CD4-positive, alpha-beta T cell treated with Interleukin-12 subunit alpha and Interleukin-12 subunit beta, for 1 hour (primary cell): ENCODE measurements around the gene C2.
"Not testable (repeated sequence)": the region's sequence is repeated elsewhere in the genome, so short reads cannot be mapped to it uniquely, and the experiment has no call there.

Experiments used
- DNase-seq: peaks from one replicate; pipeline ENCODE4 v3.0.0-alpha.2; 2020

The C2 gene

DNA sequence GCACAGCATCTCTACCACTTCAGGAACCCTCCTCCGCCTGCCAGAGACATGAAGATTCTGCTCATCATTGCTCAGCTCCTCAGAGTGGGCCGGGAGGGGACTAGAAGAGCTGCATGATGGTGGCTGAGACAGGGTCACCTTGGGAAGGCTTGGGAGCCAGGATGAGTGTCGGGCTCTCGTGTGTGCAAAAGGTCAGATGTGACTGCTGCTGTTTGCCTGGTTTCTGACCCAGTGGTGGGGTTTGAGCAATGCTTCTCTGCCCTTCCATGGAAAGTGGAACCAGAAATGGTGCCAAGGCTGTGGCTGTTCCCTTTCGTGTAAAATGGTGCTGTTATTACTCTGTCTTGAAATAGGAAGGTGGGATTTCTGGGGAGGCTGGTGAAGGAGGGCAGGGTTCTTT lies 53.5 kb downstream of the C2 start:
- not testable (repeated sequence) for DNase-seq

DNA sequence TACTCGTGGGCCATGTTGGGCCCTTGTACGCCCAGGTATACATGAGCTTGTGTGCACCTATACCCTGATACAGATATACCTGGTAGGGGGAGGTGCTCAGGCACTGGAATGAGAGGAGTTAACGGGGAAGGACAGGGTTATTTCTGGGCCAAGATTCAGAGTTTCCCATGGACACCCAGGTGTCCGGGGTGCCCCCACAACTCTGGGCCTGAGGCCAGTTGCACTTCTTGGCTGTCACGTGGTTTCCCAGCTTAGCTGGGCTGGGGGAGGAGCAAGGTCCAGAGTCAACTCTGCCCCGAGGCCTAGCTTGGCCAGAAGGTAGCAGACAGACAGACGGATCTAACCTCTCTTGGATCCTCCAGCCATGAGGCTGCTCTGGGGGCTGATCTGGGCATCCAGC lies 54.2 kb downstream of the C2 start, which contains the start of gene C4A:
C4A (plus strand) TSS at position 314 of the 400 bp plus-strand sequence; CDS start at position 365, 51 bp downstream.
- not testable (repeated sequence) for DNase-seq

DNA sequence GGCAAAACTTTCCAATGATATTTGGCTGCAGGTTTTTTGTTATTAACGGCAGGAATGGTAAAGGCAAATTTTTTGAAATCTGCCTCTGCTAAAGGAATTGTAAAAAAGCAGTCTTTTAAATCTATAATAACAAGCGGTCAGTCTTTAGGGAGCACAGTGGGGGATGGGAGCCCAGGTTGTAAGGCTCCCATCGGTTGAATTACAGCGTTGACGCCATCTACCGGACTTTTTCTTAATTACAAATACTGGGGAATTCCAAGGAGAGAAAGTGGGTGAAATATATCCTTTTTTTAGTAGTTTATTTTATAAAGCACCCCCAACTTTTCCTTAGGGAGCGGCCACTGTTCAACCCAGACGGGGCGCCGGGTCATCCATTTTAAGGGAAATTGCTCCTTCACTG lies 61.8 kb downstream of the C2 start:
- DNase-seq, result not testable (repeated sequence)

DNA sequence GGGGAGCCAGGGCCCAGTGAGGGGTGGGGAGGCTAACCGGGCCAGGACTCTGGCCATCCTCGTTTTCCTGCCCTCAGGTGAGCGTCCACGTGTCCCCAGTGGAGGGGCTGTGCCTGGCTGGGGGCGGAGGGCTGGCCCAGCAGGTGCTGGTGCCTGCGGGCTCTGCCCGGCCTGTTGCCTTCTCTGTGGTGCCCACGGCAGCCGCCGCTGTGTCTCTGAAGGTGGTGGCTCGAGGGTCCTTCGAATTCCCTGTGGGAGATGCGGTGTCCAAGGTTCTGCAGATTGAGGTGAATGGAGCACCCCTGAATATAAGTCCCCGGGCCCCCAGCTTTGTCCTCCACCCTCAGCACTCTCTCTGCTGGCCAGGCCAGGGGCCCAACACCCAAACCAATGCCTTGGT lies 66.9 kb downstream of the C2 start:
- DNase-seq, result not testable (repeated sequence)
